Measurements from ENCODE around the gene MAML3.

MAML3 gene

GRCh38 chr4:139916041-139916440 is 237.9 kb downstream of the MAML3 start:
- no peak for DNase-seq

GRCh38 chr4:139915037-139915436 is 238.9 kb downstream of the MAML3 start:
- DNase-seq: no peak

- no peak for DNase-seq
Measured at GRCh38 chr4:139913995-139914598, 239.9 kb downstream of the MAML3 start.

- DNase-seq: no peak
Measured at GRCh38 chr4:139913398-139913990, 240.5 kb downstream of the MAML3 start.

GRCh38 chr4:139912445-139912844 is 241.5 kb downstream of the MAML3 start:
- DNase-seq: no peak

- DNase-seq: no peak
Measured at GRCh38 chr4:139910106-139910505, 243.9 kb downstream of the MAML3 start.

GRCh38 chr4:139908636-139909437 is 245.1 kb downstream of the MAML3 start:
- DNase-seq: no peak

GRCh38 chr4:139907001-139907809 is 246.8 kb downstream of the MAML3 start:
- DNase-seq: no peak

GRCh38 chr4:139905489-139905888 is 248.5 kb downstream of the MAML3 start:
- DNase-seq: no peak

- no peak for DNase-seq
Measured at GRCh38 chr4:139904406-139904805, 249.6 kb downstream of the MAML3 start.

GRCh38 chr4:139903845-139904244 is 250.1 kb downstream of the MAML3 start:
- no peak for DNase-seq

GRCh38 chr4:139902321-139903320 is 251.4 kb downstream of the MAML3 start:
- DNase-seq: no peak

- DNase-seq: no peak
Measured at GRCh38 chr4:139901531-139902320, 252.3 kb downstream of the MAML3 start.

- DNase-seq: no peak
Measured at GRCh38 chr4:139900964-139901376, 253.0 kb downstream of the MAML3 start.

GRCh38 chr4:139899346-139899745 is 254.6 kb downstream of the MAML3 start:
- DNase-seq: no peak

- DNase-seq: no peak
Measured at GRCh38 chr4:139898293-139898692, 255.7 kb downstream of the MAML3 start.

- no peak for DNase-seq
Measured at GRCh38 chr4:139896091-139896604, 257.8 kb downstream of the MAML3 start.

- no peak for DNase-seq
Measured at GRCh38 chr4:139893801-139894200, 260.2 kb downstream of the MAML3 start.

- no peak for DNase-seq
Measured at GRCh38 chr4:139892973-139893736, 260.8 kb downstream of the MAML3 start.

GRCh38 chr4:139890816-139891215 is 263.2 kb downstream of the MAML3 start:
- DNase-seq: no peak
